IMR-90 (cell line): ENCODE data around the gene SMIM5. TPM values are rescaled to one million over a fixed set of nuclear protein-coding genes. Genes with fewer than 3 reads are reported as not detected.

Experiments used
- ATAC-seq: fragments of 200-7000 bp; cut with Tn5 transposase; 2 replicates; pipeline ENCODE4 v1.9.1; 2020; ENCODE audit warnings: low read depth, mild to moderate bottlenecking, moderate library complexity
- BruUV-seq: library from RNA; stranded (reverse); fragments of 400-500 nt; replicated peaks from 2 replicates; lab custom pipeline; 2021; lab: Mats Ljungman, UMichigan
- CTCF ChIA-PET: fragments of 300-600 bp; formaldehyde crosslinking; extraction: SDS; loops from one replicate; lab custom pipeline; 2021; ENCODE audit warnings: antibody characterized with exemption; lab: Yijun Ruan, JAX
- POLR2A ChIA-PET: fragments of 300-600 bp; sonication (Branson Sonifier 250); formaldehyde crosslinking; loops from one replicate; lab custom pipeline; 2022; ENCODE audit warnings: antibody characterized with exemption; ENCODE audit not compliant: unreplicated experiment; lab: Charles Lee
- DNase-seq: peaks from one replicate; pipeline ENCODE4 v3.0.0; 2013
- H2AFZ ChIP-seq: replicated peaks from 2 replicates; pipeline ENCODE3; 2013; ENCODE audit warnings: low read length, mild to moderate bottlenecking; ENCODE audit not compliant: poor library complexity
- H2AK5ac ChIP-seq: 2 replicates; pipeline ENCODE4 v1.6.1; 2013; ENCODE audit warnings: low read depth, low read length, inconsistent platforms
- H2AK9ac ChIP-seq: replicated peaks from 2 replicates; pipeline ENCODE3; 2013; ENCODE audit warnings: mild to moderate bottlenecking, low read depth, low read length, moderate library complexity; ENCODE audit not compliant: poor library complexity
- H2BK120ac ChIP-seq: 2 replicates; pipeline ENCODE4 v1.6.1; 2013; ENCODE audit warnings: low read depth, low read length, inconsistent platforms
- H2BK15ac ChIP-seq: 3 replicates; pipeline ENCODE4 v1.6.1; 2013; ENCODE audit warnings: low read depth, low read length, inconsistent platforms
- H2BK20ac ChIP-seq: 2 replicates; pipeline ENCODE4 v1.6.1; 2013; ENCODE audit warnings: low read depth, mild to moderate bottlenecking, inconsistent platforms, low read length, moderate library complexity
- H2BK5ac ChIP-seq: 2 replicates; pipeline ENCODE4 v1.6.1; 2013; ENCODE audit warnings: mild to moderate bottlenecking, low read depth, low read length, inconsistent platforms; ENCODE audit not compliant: poor library complexity, severe bottlenecking
- H3K14ac ChIP-seq: replicated peaks from 2 replicates; pipeline ENCODE4 v1.6.1; 2013; ENCODE audit warnings: low read depth, low read length, inconsistent platforms
- H3K18ac ChIP-seq: 2 replicates; pipeline ENCODE4 v1.6.1; 2013; ENCODE audit warnings: low read depth, low read length, control low read depth
- H3K23ac ChIP-seq: 2 replicates; pipeline ENCODE4 v1.6.1; 2013; ENCODE audit warnings: low read depth, low read length, inconsistent platforms
- H3K27ac ChIP-seq: 2 replicates; pipeline ENCODE4 v1.5.1; 2013; ENCODE audit warnings: mild to moderate bottlenecking, control low read depth, low read length; ENCODE audit not compliant: insufficient read depth
- H3K27me3 ChIP-seq: 2 replicates; pipeline ENCODE4 v1.6.1; 2013; ENCODE audit warnings: low read length; ENCODE audit not compliant: control insufficient read depth, insufficient read depth
- H3K36me3 ChIP-seq: 2 replicates; pipeline ENCODE4 v1.6.1; 2013; ENCODE audit warnings: low read length, mixed read lengths; ENCODE audit not compliant: control insufficient read depth, insufficient read depth
- H3K4ac ChIP-seq: 2 replicates; pipeline ENCODE4 v1.6.1; 2013; ENCODE audit warnings: low read depth, low read length, inconsistent platforms
- H3K4me1 ChIP-seq: 2 replicates; pipeline ENCODE4 v1.6.1; 2013; ENCODE audit warnings: low read length, mixed read lengths; ENCODE audit not compliant: control insufficient read depth, insufficient read depth
- H3K4me2 ChIP-seq: 2 replicates; pipeline ENCODE4 v1.6.1; 2013; ENCODE audit warnings: low read depth, mild to moderate bottlenecking, control low read depth, low read length, moderate library complexity
- H3K4me3 ChIP-seq: 2 replicates; pipeline ENCODE4 v1.5.1; 2013; ENCODE audit warnings: low read depth, mild to moderate bottlenecking, control low read depth, low read length, moderate library complexity; ENCODE audit not compliant: insufficient read depth
- H3K56ac ChIP-seq: 2 replicates; pipeline ENCODE4 v1.6.1; 2013; ENCODE audit warnings: low read length, inconsistent platforms; ENCODE audit not compliant: insufficient read depth; ENCODE audit errors: extremely low read depth
- H3K79me1 ChIP-seq, 2 experiments: 2 replicates each; pipeline ENCODE4 v1.6.1; 2013; ENCODE audit warnings: low read length in 2 of 2, inconsistent platforms in 1 of 2, low read depth in 1 of 2
- H3K9ac ChIP-seq: 2 replicates; pipeline ENCODE4 v1.6.1; 2013; ENCODE audit warnings: low read depth, low read length, control low read depth
- H3K9me1 ChIP-seq: 2 replicates; pipeline ENCODE4 v1.6.1; 2013; ENCODE audit warnings: low read length, inconsistent platforms; ENCODE audit not compliant: insufficient read depth
- H3K9me3 ChIP-seq: 2 replicates; pipeline ENCODE4 v1.6.1; 2013; ENCODE audit warnings: low read length; ENCODE audit not compliant: control insufficient read depth, insufficient read depth
- H4K20me1 ChIP-seq: 2 replicates; pipeline ENCODE4 v1.6.1; 2013; ENCODE audit warnings: low read length, inconsistent platforms; ENCODE audit not compliant: insufficient read depth
- H4K5ac ChIP-seq: 2 replicates; pipeline ENCODE4 v1.6.1; 2013; ENCODE audit warnings: mild to moderate bottlenecking, low read depth, low read length, control low read depth
- H4K8ac ChIP-seq, 2 experiments: 2 replicates each; pipeline ENCODE4 v1.6.1; 2013; ENCODE audit warnings: low read depth in 2 of 2, low read length in 2 of 2, control low read depth in 1 of 2, inconsistent platforms in 1 of 2
- H4K91ac ChIP-seq: 2 replicates; pipeline ENCODE4 v1.6.1; 2013; ENCODE audit warnings: low read depth, low read length, inconsistent platforms; ENCODE audit not compliant: insufficient read depth
- CEBPB ChIP-seq: IDR thresholded peaks from 2 replicates; pipeline ENCODE4 v1.6.1; 2012; ENCODE audit warnings: low read depth, low read length, improper control_type of control experiment
- CHD1 ChIP-seq: IDR thresholded peaks from 2 replicates; pipeline ENCODE4 v1.6.1; 2012; ENCODE audit warnings: low read depth, low read length, improper control_type of control experiment
- CTCF ChIP-seq: conservative IDR thresholded peaks from 2 replicates; pipeline ENCODE4 v1.5.1; 2012; ENCODE audit warnings: mild to moderate bottlenecking, low read depth, low read length, improper control_type of control experiment
- ELK1 ChIP-seq: fragments of 150-350 bp; IDR thresholded peaks from 2 replicates; pipeline ENCODE4 v1.6.1; 2016; ENCODE audit warnings: low read depth, mild to moderate bottlenecking, low read length, moderate library complexity, borderline replicate concordance
- FOS ChIP-seq: fragments of 150-350 bp; IDR thresholded peaks from 2 replicates; pipeline ENCODE4 v1.6.1; 2016; ENCODE audit warnings: low read depth, low read length
- MAFK ChIP-seq: IDR thresholded peaks from 2 replicates; pipeline ENCODE4 v1.6.1; 2012; ENCODE audit warnings: low read depth, low read length, improper control_type of control experiment
- MAZ ChIP-seq: IDR thresholded peaks from 2 replicates; pipeline ENCODE4 v1.6.1; 2012; ENCODE audit warnings: low read depth, mild to moderate bottlenecking, low read length, improper control_type of control experiment, moderate library complexity, borderline replicate concordance
- MXI1 ChIP-seq: IDR thresholded peaks from 2 replicates; pipeline ENCODE4 v1.6.1; 2012; ENCODE audit warnings: low read depth, mild to moderate bottlenecking, low read length, moderate library complexity, borderline replicate concordance
- POLR2A ChIP-seq: IDR thresholded peaks from 2 replicates; pipeline ENCODE4 v1.6.1; 2012; ENCODE audit warnings: mild to moderate bottlenecking, low read depth, low read length
- RAD21 ChIP-seq: IDR thresholded peaks from 2 replicates; pipeline ENCODE4 v1.6.1; 2012; ENCODE audit warnings: low read length, improper control_type of control experiment
- RCOR1 ChIP-seq: IDR thresholded peaks from 2 replicates; pipeline ENCODE4 v1.6.1; 2012; ENCODE audit warnings: mild to moderate bottlenecking, low read length, improper control_type of control experiment; ENCODE audit not compliant: insufficient replicate concordance
- RFX5 ChIP-seq: IDR thresholded peaks from 2 replicates; pipeline ENCODE4 v1.8.0; 2012; ENCODE audit warnings: low read depth, mild to moderate bottlenecking, low read length, moderate library complexity
- SMC3 ChIP-seq: fragments of 150-350 bp; IDR thresholded peaks from 2 replicates; pipeline ENCODE4 v1.6.1; 2016; ENCODE audit warnings: low read depth, mild to moderate bottlenecking, antibody characterized with exemption, low read length, moderate library complexity
- USF2 ChIP-seq: fragments of 150-350 bp; IDR thresholded peaks from 2 replicates; pipeline ENCODE4 v1.6.1; 2017; ENCODE audit warnings: mild to moderate bottlenecking, antibody characterized with exemption, low read length, low read depth
- WGBS, 2 experiments: methylation state at CpG; one replicate each; pipeline versions ENCODE4 v1.1.5 to v1.1.7; 2013; ENCODE audit warnings: missing lambda C conversion rate in 2 of 2; ENCODE audit not compliant: insufficient read length in 1 of 2; ENCODE audit errors: extremely low coverage in 2 of 2; 5-methylcytosine and 5-hydroxymethylcytosine counted together
- dilution Hi-C: fragments of 300-500 bp; cut with HindIII; formaldehyde crosslinking; loops from one replicate; pipeline ENCODE4 v1.14.3; 2018; ENCODE audit warnings: low sequenced_read_pairs; ENCODE audit not compliant: unreplicated experiment
- in situ Hi-C: fragments of 300-500 bp; cut with MboI; formaldehyde crosslinking; loops from 3 replicates; pipeline ENCODE4 v1.14.3; 2019; ENCODE audit warnings: low sequenced_read_pairs, inconsistent platforms, mixed read lengths
- intact Hi-C: fragments of 100-400 bp; cut with micrococcal nuclease; formaldehyde crosslinking; loops from 2 replicates; pipeline ENCODE4 v1.10.0; 2022
- polyA plus RNA-seq, 3 experiments: library from polyadenylated mRNA; depleted of rRNA; stranded (reverse); fragments of >200 nt; gene quantifications; 2 replicates each; pipeline ENCODE4 v1.2.3, GENCODE V29; 2012; ENCODE audit warnings: low replicate concordance in 1 of 3
- total RNA-seq: library from RNA; depleted of rRNA; stranded (reverse); fragments of >200 nt; gene quantifications from 2 replicates; pipeline ENCODE4 v1.2.3, GENCODE V29; 2012

SMIM5 gene
- total and polyA plus RNA-seq, 2 of the 4 experiments (the other 2 are of a cell fraction) = not detected

- Histone ChIP-seq H3K23ac (no peak overlapping the region), H3K14ac (no peak overlapping the region), H3K9me3 (no peaks in the 10 kb centered on the region), H2AK5ac (no peak overlapping the region), H3K4me1 (peaks cover 5% of the 10 kb centered on the region; the same call in 1 of the 2 replicates), H3K56ac (no peak overlapping the region), H3K9me1 (no peaks in the 10 kb centered on the region), H4K20me1 (no peaks in the 10 kb centered on the region), H3K18ac (no peak overlapping the region), H3K27ac (no peak overlapping the region), H3K27me3 (peaks cover 9% of the 10 kb centered on the region; the same call in 1 of the 2 replicates), H2BK15ac (no peak overlapping the region), H3K4me3 (no peak overlapping the region), H3K36me3 (no peaks in the 10 kb centered on the region), H4K8ac (no peak overlapping the region), H3K79me1 (no peaks in the 10 kb centered on the region), H3K9ac (no peak overlapping the region), H2BK20ac (no peak overlapping the region), H2BK120ac (no peak overlapping the region), H3K4ac (no peak overlapping the region), H2AK9ac (no peak overlapping the region), H2BK5ac (no peak overlapping the region), H2AFZ (no peak overlapping the region), H3K4me2 (no peak overlapping the region), H4K5ac (no peak overlapping the region), H4K91ac (no peak overlapping the region)
- dilution Hi-C loops = no loop called here
- no peak for ATAC-seq
- WGBS, 2 experiments = 100% methylated on average over 1 of the region's 4 CpGs; no CpG with 5 or more reads in 1 of the 2 experiments
- no peak for DNase-seq
- intact Hi-C loops = no loop called here
- no peak for TF ChIP-seq ELK1
- TF ChIP-seq RCOR1 = no peak
- no peak for TF ChIP-seq RAD21
- no peak for TF ChIP-seq CTCF
- TF ChIP-seq CEBPB = no peak
- no peak for TF ChIP-seq CHD1
- no peak for TF ChIP-seq FOS
- no peak for TF ChIP-seq RFX5
- TF ChIP-seq MAFK = no peak
- no peak for TF ChIP-seq USF2
- TF ChIP-seq POLR2A = no peak
- TF ChIP-seq MXI1 = no peak
- TF ChIP-seq MAZ = no peak
- no peak for TF ChIP-seq SMC3
- ChIA-PET CTCF (no interaction called here), POLR2A (no interaction called here)
- in situ Hi-C loops = no loop called here
- BruUV-seq = no TSS peak
Measured at GRCh38 chr17:75621489-75621888, 11.7 kb upstream of the SMIM5 start.
